NCI-H2081 (cell line): ENCODE results near the gene NDUFA7.
A peak's percentile ranks its signal among the peaks of the same experiment; 100 is the strongest.
"Not testable (repeated sequence)": the region's sequence is repeated elsewhere in the genome, so short reads cannot be mapped to it uniquely, and the experiment has no call there.

Experiments
- DNase-seq, 2 experiments: peaks; one replicate each; lab custom pipeline; 2025; lab: John Stamatoyannopoulos, UW

NDUFA7 gene

DNA sequence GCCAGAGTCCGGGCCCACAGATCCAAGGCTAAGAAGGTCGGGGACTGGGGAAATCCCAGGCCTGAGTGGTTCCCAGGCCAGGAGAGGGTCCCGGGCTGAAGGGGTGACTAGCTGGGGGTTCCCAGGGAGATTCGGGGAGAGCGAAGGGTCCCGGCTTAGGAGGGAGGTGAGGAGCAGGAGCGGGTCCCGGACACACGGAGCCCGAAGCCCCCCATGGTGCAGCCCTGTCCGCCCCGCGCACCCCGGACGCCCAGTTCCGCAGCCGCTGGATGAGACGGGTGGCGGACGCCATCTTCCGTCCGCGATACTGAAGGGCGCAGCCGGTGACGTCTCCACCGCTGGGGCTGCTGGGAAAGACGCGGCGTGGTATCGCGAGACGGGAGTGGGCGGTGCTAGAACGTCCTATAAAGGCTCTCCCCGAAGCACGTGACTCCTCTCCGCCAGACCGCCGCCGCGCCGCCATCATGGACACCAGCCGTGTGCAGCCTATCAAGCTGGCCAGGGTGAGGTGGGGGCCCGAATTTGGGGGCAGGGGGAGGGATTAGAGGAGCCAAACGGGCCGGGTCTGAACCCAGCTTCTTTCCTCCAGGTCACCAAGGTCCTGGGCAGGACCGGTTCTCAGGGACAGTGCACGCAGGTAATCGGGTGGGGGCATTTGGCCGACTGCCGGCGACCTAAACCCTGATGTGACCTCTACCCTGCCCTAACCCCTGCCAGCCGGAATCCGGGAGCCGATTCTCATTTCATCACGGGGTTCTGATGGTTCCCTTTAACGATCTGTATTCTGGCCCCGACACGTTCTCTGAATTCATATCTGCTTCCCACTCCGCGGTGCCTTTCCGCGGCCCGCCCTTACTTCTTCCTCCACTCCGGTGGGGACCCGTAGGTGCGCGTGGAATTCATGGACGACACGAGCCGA lies at the start of gene NDUFA7, which contains the start of gene RPS28:
Gene NDUFA7, minus strand, starts transcription at position 309 of the 919 bp plus-strand sequence. Its CDS starts 17 bp downstream, at position 292.
Gene RPS28, plus strand, starts transcription at position 430 of the 919 bp plus-strand sequence. Its CDS starts 35 bp downstream, at position 465.
- peak; percentile 94 to 96 for DNase-seq

DNA sequence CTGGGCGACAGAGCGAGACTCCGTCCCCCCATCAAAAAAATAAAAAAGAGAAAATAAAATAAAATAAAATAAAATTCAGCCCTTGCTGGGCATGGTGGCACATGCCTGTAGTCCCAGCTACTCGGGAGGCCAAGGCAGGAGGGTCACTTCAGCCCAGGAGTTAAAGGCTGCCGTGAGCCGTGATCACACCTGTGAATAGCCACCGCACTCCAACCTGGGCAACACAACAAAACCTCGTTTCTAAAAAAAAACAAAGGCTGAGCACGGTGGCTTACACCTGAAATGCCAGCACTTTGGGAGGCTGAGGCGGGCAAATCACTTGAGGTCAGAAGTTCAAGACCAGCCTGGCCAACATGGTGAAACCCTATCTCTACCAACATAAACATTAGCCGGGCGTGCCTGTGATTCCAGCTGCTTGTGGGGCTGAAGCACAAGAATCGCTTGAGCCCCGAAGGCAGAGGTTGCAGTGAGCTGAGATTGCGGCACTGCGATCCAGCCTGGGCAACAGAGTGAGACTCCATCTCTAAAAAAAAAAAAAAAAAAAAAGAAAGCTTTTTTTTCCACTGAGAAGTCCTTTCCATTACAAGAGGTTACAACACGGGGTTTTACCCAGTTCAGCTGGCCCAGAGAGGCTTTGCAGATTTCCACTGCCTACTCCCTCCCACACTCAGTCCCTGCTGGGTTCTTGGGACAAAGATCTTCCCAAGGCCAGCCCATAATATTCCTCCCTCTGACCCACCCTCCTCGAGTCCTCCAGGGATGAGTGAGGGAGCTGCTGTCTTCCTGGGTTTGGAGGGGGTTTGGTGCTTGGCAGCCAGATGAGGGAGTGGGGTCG lies 49.2 kb upstream of the NDUFA7 start:
- no peak for DNase-seq

DNA sequence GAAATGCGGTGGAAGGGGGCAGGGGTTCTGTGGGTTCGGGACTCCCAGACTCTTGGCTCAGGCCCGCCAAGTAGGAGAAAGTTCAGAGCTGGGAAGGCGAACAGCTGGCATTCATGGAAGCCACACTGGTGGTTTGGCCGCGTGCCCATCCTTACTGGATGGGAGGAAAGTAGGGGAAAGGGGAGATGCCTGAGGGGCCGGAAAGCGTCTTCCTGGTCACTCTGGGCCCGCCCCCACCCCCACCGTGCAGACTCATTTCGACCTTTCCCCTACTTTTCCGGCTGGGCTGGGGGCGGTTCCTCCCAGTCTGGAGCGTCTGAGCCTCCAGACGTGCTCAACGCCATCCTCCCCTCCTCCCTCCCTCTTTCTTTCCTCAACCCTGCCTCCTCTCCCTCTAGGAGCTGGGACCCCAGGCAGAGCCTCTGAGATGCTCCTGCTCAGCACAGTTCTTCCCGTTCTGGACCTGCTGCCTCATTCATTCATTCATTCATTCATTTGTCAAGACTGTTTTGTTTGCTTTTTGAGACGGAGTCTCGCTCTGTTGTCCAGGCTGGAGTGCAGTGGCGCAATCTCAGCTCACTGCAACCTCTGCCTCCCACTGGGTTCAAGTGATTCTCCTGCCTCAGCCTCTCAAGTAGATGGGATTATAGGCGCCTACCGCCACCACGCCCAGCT lies 46.3 kb upstream of the NDUFA7 start:
- DNase-seq, result no peak

DNA sequence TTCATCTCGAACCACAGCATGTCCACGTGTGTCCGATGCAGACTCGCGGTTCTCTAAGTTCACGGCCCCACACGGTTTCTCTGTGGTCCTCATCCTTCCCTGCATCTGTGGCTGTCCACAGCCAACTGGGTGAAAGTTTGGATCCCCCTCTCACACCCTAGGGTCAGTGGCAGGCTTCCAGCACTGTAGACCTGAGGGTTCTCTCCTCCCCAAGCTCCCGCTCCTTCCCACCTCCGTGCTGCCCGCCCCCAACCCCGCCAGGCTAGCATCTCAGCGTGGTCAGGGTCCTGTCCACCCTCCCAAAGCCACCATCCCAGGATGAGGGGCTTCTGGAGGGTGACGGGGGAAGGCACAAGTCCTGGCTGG lies 45.8 kb upstream of the NDUFA7 start:
- DNase-seq, result no peak

DNA sequence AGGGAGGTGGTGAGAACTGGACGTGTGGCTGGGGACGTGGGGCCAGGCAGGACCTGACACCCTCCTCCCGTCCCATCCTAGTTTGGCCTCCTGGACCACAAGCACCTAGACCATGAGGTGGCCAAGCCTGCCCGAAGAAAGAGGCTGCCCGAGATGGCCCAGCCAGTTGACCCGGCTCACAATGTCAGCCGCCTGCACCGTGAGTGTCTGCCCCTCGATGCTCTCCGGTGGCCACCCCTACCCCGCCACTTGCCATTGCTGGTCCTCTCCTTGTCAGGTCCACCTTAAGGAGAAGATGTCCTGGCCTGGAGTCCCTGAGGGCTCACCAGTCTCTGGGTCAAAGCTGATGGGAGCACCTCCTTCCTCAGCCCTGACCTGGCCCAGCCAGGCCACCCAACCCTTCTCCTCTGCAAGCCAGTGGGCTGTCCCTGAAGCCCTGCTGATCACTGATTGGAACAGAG lies 45.0 kb upstream of the NDUFA7 start:
- DNase-seq, result no peak

DNA sequence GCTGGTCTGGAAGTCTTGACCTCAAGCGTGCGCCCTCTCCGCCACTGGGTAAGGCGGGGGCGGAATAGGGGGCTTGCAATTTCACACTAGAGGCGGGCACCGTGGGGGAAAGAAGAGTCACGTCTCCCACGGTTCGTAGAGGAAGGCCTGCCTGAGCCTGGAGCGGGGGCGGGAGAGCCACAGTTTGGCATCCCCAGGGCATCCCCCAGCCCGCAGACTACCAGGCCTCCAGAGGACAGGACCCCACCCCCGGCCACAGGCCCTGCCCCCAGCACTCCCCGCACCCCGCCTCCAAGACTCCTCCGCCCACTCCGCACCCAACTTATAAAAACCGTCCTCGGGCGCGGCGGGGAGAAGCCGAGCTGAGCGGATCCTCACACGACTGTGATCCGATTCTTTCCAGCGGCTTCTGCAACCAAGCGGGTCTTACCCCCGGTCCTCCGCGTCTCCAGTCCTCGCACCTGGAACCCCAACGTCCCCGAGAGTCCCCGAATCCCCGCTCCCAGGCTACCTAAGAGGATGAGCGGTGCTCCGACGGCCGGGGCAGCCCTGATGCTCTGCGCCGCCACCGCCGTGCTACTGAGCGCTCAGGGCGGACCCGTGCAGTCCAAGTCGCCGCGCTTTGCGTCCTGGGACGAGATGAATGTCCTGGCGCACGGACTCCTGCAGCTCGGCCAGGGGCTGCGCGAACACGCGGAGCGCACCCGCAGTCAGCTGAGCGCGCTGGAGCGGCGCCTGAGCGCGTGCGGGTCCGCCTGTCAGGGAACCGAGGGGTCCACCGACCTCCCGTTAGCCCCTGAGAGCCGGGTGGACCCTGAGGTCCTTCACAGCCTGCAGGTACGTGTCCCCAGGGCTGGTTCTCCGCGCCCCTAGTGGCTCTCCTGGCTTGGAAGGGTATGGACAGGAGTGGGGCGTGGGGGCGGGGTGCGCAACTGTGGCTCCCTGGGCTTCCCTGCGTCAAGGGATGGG lies 42.9 kb upstream of the NDUFA7 start, which contains the start of gene ANGPTL4:
Gene ANGPTL4, plus strand, starts transcription at position 353 of the 969 bp plus-strand sequence. Its CDS starts 167 bp downstream, at position 520.
- no peak for DNase-seq

DNA sequence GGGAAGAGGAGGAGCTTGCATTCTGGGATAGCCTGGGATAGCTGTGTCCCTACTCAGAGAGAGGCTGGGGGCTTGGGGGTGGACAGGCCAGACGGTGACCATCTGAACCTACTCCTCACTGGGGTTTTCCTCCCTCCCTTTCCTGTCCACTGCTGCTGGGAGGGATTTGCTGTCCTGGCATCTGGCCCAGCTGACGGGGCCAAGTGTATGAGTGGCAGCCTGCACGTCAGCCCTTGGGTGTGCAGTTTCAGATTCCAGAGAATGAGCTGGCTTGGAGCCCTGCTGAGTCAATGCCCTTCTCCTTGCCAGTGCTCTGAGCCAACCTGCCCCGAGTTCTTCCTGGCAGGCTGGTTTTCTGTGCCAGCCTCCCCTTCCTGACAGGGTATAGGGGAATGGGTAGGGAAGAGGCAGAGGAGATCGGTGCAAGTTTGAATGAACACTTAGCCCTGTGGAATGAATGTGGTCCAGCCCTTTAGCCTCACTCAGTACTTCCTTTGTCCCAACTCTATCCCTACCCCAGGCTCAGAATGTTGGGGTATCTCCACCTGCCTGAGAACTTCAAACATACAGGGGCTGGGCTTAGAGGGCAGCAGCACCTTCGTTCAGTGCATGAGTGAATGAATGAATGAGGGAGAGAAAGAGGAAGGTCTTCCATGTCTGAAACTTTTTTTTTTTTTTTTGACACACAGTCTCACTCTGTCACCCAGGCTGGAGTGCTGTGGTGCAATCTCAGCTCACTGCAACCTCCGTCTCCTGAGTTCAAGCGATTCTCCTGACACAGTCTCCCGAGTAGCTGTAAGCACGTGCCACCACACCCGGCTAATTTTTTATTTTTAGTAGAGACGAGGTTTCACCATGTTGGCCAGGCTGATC lies 41.0 kb upstream of the NDUFA7 start:
- peak in 1 of 2 experiments; percentile 29 for DNase-seq

DNA sequence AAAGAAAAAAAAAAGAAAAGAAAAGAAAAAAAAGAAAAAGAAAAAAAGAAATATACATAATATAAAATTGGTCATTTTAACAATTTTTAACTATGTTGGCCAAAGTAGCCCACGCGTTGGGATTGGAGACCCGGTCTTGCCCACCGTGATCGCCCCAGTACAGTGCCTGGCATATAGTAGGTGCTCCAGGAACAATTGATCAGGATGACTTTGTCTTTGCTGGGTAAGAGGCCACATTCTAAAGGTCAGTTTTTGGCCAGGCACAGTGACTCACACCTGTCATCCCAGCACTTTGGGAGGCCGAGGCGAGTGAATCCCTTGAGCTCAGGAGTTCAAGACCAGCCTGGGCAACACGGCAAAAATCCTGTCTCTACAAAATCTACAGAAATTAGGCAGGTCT lies 39.0 kb upstream of the NDUFA7 start:
- no peak for DNase-seq

DNA sequence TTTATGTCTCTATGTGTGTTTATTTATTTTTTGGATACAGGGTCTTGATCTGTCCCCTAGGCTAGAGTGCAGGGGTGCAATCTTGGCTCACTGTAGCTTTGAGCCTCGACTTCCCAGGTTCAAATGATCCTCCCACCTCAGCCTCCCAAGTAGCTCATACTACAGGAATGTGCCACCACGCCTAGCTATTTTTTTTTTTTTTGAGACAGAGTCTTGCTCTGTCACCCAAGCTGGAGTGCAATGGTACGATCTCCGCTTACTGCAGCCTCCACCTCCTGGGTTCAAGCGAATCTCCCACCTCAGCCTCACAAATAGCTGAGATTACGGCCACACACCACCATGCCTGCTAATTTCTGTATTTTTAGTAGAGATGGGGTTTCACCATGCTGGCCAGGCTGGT lies 37.8 kb upstream of the NDUFA7 start:
- DNase-seq, result no peak

DNA sequence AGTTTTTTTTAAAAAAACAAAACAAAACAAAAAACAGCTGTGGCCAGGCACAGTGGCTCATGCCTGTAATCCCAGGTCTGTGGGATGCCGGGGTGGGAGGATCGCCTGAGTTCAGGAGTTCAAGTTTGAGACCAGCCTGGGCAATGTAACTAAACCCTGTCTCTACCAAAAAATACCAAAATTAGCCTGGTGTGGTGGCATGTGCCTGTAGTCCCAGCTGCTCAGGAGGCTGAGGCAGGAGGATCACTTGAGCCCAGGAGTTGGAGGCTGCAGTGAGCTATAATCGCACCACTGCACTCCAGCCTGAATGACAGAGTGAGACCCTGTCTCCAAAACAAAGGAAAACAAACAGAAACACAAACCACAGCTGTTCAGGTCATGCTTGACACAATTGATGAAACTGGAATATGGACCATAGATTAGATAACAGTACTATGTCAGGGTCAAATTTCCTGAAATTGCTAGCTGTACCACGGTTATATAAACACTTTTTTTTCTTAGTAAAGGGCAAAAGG lies 35.9 kb upstream of the NDUFA7 start:
- no peak for DNase-seq

DNA sequence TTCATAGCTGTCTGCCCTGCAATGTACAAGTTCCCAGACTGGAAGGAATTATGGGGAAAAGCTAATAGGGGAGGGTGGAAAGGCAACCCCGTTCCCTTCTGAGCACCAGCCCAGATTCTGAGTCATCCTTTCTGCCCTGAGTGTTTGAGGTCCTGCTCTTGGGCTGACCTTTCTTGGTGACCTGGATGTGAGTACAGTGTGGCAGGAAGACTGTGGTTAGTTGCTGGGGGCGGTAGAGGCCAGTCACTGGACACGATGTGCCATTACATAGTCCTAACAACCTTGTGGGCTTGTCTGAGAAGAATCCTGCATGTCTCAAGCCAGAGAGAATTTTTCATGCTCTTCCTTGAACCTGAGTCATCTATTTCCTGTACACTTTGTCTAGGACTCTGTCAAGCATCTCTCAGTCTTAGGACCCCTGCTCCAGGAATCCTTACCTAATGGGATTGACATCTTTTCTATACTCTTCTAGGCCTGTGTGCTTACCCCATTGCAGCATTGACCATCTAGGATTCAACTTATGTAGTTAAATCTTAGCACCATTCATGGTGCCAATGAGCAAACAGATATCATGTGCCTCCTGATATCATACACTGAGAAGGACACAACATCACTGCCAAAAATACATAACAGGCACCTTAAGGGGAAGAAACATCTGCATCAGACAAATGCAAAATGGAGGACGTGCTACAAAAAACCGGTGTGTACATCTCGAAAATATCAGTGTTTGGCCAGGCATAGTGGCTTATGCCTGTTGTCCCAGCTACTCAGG lies 34.6 kb upstream of the NDUFA7 start:
- DNase-seq, result no peak

DNA sequence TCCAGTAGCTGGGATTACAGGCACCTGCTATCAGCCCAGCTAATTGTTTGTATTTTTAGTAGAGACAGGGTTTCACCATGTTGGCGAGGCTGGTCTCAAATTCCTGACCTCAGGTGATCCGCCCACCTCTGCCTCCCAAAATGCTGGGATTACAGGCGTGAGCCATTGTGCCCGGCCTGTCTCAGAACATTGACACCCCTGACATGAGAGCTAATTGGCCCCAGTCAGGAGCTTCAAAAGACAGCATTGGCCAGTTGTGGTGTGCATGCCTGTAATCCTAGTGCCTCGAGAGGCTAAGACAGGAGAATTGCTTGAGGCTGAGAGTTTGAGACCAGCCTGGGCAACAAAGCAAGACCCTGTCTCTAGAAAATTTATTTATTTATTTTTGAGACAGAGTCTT lies 31.7 kb upstream of the NDUFA7 start:
- DNase-seq, result not testable (repeated sequence)

DNA sequence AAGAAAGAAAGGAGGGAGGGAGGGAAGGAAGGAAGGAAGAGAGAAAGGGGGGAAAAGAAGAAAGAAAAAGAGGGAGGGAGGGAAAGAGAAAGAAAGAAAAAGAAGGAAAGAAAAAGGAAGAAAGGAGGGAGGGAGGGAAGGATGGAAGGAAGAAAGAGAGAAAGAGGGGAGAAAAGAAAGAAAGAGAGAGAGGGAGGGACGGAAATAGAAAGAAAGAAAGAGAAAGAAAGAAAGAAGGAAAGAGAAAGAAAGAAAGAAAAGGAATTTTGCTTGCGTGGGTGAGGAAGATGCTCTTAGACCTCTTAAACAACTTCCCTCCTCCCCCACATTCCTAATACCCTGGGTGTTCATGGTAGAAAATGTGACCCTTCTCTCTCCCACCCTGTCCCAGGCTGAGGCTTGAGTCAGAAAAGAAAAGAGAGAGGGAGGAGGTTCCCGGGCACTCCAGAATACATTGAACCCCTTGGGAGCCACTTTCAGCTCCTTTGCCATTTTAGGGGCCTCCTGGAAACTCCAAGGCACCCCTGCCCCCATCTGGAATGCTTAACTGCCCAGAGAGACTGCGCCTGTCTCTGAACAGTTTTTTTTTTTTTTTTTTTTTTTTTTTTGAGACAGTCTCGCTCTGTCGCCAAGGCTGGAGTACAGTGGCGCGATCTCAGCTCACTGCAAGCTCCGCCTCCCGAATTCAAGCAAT lies 31.1 kb upstream of the NDUFA7 start:
- no peak for DNase-seq

DNA sequence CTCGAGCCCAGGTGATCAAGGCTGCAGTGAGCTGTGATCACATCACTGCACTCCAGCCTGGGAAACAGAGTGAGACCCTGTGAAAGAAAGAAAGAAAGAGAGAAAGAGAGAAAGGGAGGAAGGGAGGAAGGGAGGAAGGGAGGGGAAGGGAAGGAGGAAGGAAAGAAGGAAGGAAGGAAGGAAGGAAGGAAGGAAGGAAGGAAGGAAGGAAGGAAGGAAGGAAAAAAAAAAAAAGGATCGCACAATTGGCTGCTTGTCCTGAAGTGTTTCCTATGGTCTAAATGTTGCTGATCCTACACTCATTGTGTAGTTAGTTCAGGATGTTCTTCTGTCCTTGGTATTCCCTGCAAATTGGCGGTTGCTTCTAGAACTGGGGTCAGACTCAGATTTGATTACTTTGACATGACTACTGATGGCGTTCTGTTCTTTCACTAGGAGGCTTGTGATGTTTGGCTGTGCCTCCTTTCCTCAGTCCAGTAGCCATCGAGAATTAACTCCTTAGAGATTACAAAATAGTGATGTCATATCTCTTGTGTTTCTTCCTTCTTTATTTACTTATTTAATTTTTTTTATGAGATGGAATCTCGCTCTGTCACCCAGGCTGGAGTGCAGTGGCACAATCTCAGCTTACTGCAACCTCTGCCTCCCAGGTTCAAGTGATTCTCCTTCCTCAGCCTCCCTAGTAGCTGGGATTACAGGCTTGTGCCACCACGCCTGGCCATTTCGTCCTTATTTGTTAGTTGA lies 28.6 kb upstream of the NDUFA7 start:
- DNase-seq, result not testable (repeated sequence)

DNA sequence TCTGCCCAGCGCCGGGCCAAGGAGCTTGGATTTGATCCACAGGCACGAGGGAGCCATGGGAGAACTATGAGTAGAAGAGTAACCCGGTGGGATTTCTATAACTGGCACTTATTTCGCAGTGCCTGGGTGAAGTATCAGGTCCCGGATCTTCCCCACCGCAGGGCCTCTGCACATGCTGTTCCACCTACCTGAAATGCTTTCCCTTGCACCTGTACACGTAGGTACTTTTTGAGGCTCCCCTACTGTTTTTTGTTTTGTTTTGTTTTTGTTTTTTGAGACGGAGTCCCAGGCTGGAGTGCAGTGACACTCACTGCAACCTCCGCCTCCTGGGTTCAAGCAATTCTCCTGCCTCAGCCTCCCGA lies 22.3 kb upstream of the NDUFA7 start:
- no peak for DNase-seq

DNA sequence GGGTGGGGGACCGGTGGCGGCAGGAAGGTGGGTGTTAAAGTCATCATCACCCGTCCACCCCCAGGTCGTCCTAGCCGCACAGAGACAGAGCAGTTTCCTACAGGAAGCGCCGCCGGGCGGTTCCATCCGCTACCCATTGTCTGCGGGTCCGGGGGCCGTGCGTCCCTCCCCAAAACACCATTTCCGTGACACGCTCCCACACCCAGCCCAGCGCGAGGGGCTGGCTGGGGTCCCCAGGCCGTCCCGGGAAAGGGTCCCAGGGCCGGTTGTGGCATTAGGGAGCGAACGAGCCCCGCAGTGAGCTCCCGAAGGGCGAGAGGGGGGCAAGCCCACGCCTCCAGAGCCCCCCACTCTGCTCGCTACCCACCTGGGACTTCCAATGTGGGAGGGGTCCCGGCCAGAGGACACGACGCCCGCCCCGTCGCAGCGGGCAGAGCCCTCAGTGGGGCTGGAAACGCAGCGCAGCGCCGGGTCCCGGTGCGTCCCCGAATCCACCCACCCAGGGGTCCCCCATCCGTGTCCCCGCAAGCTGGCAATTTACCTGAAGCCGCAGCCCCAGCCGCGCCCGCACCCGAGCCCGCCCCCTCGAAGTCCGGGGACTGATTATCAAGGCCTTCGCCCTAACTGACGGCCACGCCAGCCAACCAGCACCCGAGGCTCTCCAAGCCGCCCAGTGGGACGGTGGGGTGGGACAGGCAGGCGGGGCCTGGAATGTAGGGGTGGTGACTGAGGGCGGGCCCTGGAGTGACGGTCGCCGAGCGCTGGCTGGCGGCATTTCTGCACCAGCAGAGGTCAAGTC lies 21.7 kb upstream of the NDUFA7 start, which contains the start of gene KANK3:
Gene KANK3, minus strand, starts transcription at position 579 of the 799 bp plus-strand sequence. CDS start 5,434 bp downstream, outside the sequence.
- peak; percentile 70 to 88 for DNase-seq

DNA sequence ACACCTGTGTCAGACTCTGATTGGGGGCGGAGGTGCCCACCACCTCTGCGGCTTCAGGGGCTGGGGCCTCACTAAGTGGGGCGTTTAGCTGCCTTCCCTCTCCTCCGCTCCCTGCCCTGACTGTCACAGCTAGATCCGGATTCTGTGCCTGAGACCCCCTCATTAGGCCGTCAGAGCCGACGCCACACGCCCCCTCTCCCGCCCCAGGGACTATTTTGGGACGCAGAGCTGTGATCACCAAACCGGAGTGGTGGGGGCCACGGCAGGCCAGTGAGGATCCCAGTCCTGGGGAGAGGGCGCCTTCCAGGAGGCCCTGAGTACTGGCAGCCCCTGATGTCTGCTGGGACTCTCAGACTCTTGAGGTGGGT lies 21.1 kb upstream of the NDUFA7 start:
- DNase-seq, result no peak
